ENCODE measurements around the gene FOXF2.
A peak's percentile ranks its signal among the peaks of the same experiment; 100 is the strongest.

FOXF2 gene

GRCh38 chr6:1415416-1416063, 26.2 kb downstream of the FOXF2 start:
- DNase-seq = no peak

- DNase-seq = no peak
Observed at GRCh38 chr6:1416191-1416760, 26.9 kb downstream of the FOXF2 start.

GRCh38 chr6:1416820-1417219, 27.4 kb downstream of the FOXF2 start:
- DNase-seq = no peak

- no peak for DNase-seq
Observed at GRCh38 chr6:1417718-1418117, 28.3 kb downstream of the FOXF2 start.

- DNase-seq = no peak
Observed at GRCh38 chr6:1418471-1419191, 29.3 kb downstream of the FOXF2 start.

- DNase-seq = no peak
Observed at GRCh38 chr6:1420382-1420781, 31.0 kb downstream of the FOXF2 start.

- DNase-seq = no peak
Observed at GRCh38 chr6:1422290-1422689, 32.9 kb downstream of the FOXF2 start.

- no peak for DNase-seq
Observed at GRCh38 chr6:1423578-1423977, 34.2 kb downstream of the FOXF2 start.

GRCh38 chr6:1424306-1424927, 35.0 kb downstream of the FOXF2 start:
- DNase-seq = peak; percentile 2

- DNase-seq = no peak
Observed at GRCh38 chr6:1426416-1426815, 37.0 kb downstream of the FOXF2 start.

GRCh38 chr6:1435806-1436205, 46.4 kb downstream of the FOXF2 start:
- no peak for DNase-seq

GRCh38 chr6:1436334-1437306, 47.2 kb downstream of the FOXF2 start:
- peak; percentile 56 for DNase-seq

- DNase-seq = no peak
Observed at GRCh38 chr6:1437553-1438406, 48.4 kb downstream of the FOXF2 start.

- no peak for DNase-seq
Observed at GRCh38 chr6:1438471-1438881, 49.1 kb downstream of the FOXF2 start.

- no peak for DNase-seq
Observed at GRCh38 chr6:1439349-1439748, 50.0 kb downstream of the FOXF2 start.

- no peak for DNase-seq
Observed at GRCh38 chr6:1442929-1443328, 53.6 kb downstream of the FOXF2 start.
